NCI-H128 (cell line): Measurements from ENCODE around the gene YKT6.

Source experiments
- DNase-seq: peaks from one replicate; lab custom pipeline; 2025; ENCODE audit not compliant: unreplicated experiment; lab: John Stamatoyannopoulos, UW

Gene YKT6

DNA sequence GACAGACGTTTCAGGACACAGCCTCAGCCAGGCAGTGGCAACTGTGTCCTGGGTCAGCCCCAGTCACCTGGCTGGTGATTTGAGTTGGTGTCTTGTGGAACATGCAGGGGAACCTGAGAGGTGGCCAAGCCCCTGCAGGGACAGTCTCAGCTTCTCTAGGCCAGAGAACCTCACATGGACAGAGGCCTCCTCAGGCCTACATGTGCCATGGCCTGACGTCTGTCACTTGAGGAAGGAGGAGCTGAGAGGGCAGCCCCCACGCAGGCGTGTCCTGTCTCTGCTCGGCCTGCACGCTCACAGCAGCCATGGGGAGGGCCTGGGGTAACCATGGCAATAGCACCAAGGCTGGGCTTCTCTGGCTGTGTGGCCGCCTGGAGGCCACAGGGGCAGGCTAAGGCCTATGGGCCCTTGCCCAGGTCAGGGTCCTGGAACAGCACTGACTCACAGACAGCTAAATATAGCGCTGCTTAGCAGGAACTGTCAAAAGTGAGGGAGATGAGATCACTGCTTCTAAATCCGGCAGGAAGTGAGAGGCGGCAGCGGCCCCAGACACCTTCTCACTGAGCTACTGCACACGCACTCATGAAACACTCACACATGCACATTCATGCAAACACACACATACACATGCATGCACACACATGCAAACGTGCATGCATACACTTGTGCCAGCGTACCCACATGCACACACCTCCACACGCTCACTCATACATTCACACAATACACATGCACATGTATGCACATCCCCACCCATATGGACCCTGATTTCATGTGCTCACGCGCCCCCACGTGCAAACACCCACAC, 57.0 kb downstream of the YKT6 start:
- DNase-seq: no peak

DNA sequence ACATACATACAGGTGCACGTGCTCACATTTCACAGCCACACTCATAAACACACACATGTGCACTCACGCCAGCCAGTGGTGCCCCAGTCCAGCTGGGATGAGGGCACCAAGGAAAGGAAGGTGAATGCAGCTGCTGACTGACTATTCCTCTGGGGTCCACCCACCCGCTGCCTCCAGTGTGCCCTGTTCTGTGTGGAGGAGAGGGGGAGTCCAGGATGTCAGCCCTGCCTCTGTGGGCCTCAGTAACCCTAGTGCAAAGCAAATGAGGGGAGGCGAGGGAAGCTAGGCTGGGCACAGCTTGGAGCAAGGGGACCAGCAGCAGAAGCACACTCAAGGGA, 57.6 kb downstream of the YKT6 start:
- no peak for DNase-seq

DNA sequence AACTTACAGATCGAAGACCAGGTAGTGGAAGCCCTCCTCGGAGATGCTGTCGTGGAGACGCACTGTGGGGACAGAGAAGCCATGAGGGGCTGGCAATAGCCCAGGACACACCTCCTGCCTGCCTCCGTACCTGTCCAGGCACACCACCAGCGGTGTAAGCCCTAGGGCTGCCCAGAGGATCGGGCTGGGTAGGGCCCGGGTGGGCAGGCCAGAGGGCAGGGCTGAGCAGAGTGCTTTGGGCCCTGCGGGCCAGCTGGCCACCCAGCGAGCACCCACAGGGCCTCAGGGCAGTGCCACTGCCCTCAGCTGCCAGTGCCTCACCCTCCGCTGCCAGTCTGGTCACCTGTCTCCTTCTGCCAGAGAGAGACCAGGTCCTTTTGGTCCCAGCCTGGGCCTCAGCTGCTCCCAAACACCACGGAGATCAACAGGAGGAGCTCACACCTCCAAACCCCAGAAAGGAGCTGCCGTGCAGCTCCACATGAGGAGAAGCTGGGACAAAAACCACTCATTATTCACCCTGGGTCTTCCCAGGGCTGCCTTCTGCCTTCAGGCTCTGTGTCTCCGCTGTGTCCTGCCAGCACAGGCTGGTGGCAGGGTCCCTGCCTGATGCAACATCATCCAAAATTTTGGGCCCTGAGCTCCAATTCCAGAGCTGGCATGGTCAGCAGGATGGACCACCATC, 58.2 kb downstream of the YKT6 start:
- DNase-seq: no peak

DNA sequence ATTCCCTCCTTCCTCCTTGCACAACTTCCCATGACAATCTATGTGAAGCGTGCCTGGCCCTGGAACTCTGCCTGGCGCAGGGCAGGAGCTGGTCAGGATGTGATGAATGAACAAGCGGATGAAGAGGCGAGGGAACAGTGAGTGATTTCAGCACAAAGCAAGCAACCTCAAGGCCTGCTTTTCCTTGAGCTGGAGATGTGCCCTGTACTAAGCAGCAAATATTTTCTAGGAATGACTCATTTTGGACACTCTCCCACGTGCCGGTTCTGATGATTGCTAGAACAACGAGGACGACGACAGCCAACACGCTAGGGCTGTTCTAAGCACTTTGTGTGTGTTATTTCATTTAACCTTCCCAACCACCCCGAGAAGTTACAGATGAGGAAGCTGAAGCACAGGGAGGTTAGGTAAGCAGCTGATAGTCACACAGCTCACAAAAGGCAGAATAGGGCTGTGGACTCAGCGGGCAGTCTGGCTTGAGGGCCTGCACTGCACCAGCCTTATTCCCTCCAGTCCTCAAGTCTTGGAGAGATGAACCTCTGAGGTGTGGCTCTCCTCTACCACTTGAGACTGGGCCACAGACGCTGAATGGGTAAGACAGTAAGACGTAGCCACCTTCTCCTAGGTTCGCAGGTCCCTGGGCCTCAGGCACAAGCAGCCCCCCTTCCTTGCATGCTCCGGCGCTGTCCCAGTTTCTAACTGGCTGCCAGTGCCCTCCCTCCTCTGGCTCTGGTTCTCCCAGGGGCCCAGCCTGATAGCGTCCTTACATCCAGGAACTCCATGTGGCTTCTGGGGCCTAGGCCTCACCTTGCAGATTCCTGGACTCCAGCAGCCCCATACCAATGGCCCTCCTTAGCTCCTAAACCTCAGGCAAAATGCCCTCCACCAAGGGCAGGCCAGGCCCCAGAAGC, 59.0 kb downstream of the YKT6 start:
- no peak for DNase-seq

DNA sequence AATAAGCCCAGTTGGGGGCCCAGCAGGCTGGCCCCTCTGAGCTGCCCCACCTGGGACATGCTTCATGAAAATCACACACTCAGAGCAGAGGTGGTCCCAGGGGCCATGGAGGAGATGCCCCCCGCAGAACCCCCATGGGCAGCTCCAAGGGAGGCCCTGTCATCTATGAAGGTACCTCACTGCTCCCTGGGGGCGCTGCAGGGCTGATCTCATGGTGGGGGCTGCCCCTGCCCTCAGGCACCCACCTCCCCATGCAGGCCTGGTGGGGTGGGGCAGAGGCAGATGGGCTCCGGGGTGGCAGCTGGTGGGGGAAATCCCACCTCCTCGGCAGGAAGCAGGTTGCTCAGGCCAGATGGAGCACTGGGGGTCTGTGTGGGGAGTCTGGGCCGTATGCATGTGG, 60.5 kb downstream of the YKT6 start:
- DNase-seq: no peak

DNA sequence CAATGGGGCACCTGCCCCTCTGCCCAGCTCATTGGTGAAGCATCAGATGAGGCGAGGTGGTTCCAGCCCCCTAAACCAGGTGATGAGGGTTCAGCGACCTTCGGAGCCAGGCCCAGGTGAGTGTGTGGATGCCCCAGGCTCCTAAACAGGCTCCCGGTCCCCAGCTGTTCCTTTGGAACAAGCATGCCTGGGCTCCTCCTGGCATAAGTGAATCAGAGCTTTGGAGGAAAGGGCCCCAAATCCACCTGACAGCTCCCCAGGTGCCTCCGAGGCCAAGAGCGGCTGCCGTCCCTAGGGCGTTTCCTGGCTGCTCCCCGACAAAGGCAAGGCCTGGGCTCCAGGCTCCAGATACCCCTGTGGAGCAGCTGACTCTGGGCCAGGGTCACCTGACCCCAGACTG, 61.3 kb downstream of the YKT6 start:
- DNase-seq: no peak

DNA sequence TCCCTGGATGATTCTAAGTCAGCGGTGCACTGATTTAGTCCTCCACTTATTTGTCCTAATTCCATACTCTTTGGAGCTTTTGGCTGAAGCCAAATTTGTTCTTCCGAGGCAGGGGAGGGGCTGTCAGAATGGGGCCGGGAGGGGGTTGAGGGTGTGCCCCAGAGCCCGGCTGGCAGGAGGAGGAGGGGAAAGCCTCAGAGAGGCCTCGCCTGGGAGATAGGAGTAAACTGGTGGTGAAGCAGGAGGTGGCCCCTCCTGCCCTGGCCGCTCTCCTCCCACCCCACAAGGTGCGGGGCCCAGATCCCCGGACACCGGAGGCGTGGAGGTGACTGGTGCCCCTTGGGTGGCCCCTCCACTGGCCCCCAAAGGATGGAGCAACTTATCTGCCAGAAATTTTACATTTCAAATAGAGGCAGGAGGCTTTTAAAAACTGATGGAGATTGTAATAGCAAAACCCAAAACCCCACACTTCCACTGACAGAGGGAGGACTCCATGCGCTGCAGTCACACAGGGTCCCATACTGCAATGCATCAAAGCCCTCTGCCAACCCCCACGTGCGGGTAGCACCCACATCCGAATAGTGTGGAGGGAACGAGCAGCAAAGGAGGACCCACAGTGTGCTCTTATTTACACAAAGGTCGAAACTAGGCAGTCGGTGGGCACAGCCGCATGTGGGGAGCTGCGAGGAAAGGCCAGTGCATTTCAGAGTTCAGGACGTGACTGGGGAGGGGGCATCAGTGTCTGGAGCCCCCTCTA, 62.7 kb downstream of the YKT6 start:
- no peak for DNase-seq
